ENCODE data around the gene RAX. TPM values are rescaled to one million over a fixed set of nuclear protein-coding genes. Genes with fewer than 3 reads are reported as not detected.
A peak's percentile ranks its signal among the peaks of the same experiment; 100 is the strongest.

RAX gene
- total and polyA plus RNA-seq, 8 donors, result not detected

DNA sequence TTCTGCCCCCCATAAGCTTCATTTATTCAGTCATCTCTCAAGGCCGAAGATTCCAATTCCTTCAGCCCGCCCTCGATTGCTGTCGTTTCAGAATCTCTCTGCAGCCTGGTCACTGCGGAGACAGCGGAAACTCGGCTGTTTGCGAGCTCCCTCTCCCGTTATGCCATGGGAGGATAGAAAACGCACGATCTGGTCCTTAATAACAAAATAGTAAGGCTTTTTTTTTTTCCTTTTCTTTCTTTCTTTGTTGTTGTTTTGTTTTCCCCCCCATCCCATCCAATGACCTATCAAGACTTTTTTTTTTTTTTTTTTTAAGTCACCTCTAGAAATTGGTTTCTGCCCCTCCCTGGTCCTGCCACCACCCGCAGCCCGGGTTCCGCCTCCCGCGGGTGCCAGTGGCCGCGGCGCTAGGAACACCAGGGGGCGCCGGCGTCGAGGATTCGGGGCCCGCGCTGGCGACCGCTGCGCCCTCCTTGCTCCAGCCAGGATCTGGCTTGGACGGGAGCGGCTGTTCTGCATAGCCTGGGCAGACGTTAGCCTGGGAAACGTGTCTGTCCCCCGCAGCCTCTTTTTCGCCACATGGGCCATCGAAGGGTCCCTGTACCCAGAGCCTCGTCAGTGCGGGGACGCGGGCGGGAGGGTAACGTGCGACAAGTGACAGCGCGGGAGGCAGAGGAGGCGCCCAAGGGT lies 35.1 kb upstream of the RAX start:
- TF ChIP-seq, protein P1, sequence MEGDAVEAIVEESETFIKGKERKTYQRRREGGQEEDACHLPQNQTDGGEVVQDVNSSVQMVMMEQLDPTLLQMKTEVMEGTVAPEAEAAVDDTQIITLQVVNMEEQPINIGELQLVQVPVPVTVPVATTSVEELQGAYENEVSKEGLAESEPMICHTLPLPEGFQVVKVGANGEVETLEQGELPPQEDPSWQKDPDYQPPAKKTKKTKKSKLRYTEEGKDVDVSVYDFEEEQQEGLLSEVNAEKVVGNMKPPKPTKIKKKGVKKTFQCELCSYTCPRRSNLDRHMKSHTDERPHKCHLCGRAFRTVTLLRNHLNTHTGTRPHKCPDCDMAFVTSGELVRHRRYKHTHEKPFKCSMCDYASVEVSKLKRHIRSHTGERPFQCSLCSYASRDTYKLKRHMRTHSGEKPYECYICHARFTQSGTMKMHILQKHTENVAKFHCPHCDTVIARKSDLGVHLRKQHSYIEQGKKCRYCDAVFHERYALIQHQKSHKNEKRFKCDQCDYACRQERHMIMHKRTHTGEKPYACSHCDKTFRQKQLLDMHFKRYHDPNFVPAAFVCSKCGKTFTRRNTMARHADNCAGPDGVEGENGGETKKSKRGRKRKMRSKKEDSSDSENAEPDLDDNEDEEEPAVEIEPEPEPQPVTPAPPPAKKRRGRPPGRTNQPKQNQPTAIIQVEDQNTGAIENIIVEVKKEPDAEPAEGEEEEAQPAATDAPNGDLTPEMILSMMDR (IDR thresholded peaks at IDR 0.05), result peak; percentile 56 to 81 (median 74)
- Histone ChIP-seq H3K27me3 (peaks cover 0 to 11% (median 0%) of the 10 kb centered on the region in 4 donors), H3K36me3 (no peaks in the 10 kb centered on the region), H3K4me3 (peak overlapping the region in 2 of 4 donors; percentile 17 to 31), H3K4me1 (peaks cover 0 to 6% (median 4%) of the 10 kb centered on the region in 3 donors), H3K9me3 (no peaks in the 10 kb centered on the region), H3K27ac (no peak overlapping the region)
- peak; percentile 98 to 100 (median 100) for ATAC-seq
- 2% methylated on average over 46 of the region's 46 CpGs for WGBS, 2 donors
- FAIRE-seq, result no peak
- intact Hi-C loops (cut with DNase I), result loop anchor here in 2 of 3 donors (5.0 to 10.0 kb wide), 2 partner anchors 86 to 89 kb away; no protein-coding TSS in a partner anchor
- peak; percentile 61 to 95 (median 78) for DNase-seq

DNA sequence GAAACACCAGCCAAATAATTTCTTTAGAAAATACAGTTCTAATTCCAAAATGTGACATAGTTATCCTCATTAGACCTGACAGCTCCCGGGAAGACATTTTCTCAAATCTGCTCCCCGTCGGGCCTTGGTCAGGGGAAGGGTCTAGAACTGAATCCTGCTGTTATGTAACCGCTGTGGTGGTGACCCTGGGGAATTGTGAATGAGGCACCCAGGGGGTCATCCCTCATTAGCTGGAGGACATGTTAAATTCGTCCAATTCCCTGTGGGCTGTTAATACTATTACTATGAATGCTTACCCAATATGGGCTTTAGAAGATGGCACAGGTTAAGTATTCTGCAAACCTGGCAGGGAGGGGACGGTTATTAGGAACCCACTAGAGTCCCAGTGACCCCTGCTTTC lies 33.4 kb upstream of the RAX start:
- Histone ChIP-seq H3K4me1 (peaks cover 0 to 6% (median 4%) of the 10 kb centered on the region in 3 donors), H3K4me3 (no peak overlapping the region), H3K27me3 (peaks cover 0 to 11% (median 0%) of the 10 kb centered on the region in 4 donors), H3K27ac (no peak overlapping the region), H3K36me3 (no peaks in the 10 kb centered on the region), H3K9me3 (no peaks in the 10 kb centered on the region)
- intact Hi-C loops (cut with DNase I), result loop anchor here in 2 of 3 donors (5.0 to 10.0 kb wide), 2 partner anchors 88 to 91 kb away; no protein-coding TSS in a partner anchor
- TF ChIP-seq, protein P1 (IDR thresholded peaks at IDR 0.05), result no peak
- 68 to 71% methylated on average over 6 of the region's 6 CpGs for WGBS, 2 donors
- no peak for DNase-seq
- ATAC-seq, result no peak
- no peak for FAIRE-seq

DNA sequence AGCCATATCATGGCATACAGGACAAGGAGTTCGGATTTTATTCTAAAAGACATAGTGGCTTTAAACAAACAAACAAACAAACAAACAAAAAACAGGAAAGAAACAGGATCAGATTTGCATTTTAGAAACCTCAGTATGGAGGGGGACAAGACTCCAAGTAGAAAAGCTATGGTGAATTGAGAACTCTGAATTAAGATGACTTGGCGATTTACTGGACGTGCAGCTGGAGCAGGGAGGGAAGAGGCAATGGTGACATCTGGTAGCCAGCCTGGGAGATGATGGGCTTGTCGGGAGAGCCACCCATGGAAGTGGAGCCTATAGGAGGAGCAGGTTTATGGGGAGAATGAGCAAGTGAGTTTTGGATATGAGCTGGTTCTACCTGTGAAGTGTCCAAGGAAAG lies 32.0 kb upstream of the RAX start:
- no peak for ATAC-seq
- no peak overlapping the region for H3K27ac ChIP-seq
- H3K9me3 ChIP-seq, result no peaks in the 10 kb centered on the region
- WGBS, 2 donors, result 67 to 68% methylated on average over 4 of the region's 4 CpGs
- TF ChIP-seq, protein P1 (IDR thresholded peaks at IDR 0.05), result no peak
- H3K27me3 ChIP-seq, result peaks cover 0 to 11% (median 0%) of the 10 kb centered on the region in 4 donors
- H3K4me3 ChIP-seq, result no peak overlapping the region
- intact Hi-C loops (cut with DNase I), result loop anchor here in 2 of 3 donors (5.0 to 10.0 kb wide), 2 partner anchors 90 to 92 kb away; no protein-coding TSS in a partner anchor
- no peak for DNase-seq
- no peak for FAIRE-seq
- peaks cover 0 to 6% (median 4%) of the 10 kb centered on the region in 3 donors for H3K4me1 ChIP-seq
- H3K36me3 ChIP-seq, result no peaks in the 10 kb centered on the region

DNA sequence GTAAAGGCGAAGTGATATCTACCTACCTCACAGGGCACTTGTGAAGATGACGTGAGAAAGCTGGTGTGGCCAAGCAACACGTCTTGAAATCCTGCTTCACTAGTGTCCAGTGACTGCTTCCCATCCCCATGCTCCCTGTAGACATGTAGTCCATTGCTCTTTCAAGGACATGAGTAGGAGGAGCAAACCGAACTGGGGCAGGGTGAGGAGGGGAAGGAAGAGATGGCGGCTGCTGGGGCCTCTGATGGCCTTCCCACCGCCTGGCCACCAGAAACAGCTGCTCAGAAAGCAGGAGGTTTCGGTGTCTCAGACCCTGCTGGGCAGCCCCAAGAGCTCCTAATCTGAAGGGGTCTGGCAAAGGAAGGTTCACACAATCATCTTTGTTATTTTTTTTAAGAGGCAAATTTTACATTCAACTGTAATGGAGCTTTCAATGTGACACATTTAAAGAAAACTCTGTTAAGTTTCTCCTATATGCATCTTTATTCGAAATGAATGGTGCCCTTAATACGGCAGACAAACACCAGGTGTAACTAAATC lies 30.5 kb upstream of the RAX start:
- Histone ChIP-seq H3K36me3 (no peaks in the 10 kb centered on the region), H3K27me3 (peaks cover 0 to 11% (median 0%) of the 10 kb centered on the region in 4 donors), H3K4me3 (no peak overlapping the region), H3K27ac (no peak overlapping the region), H3K4me1 (peaks cover 0 to 2% (median 1%) of the 10 kb centered on the region in 3 donors), H3K9me3 (no peaks in the 10 kb centered on the region)
- ATAC-seq (no peak), DNase-seq (no peak), FAIRE-seq (no peak)
- WGBS, 2 donors, result 77 to 81% methylated on average over 9 of the region's 9 CpGs
- TF ChIP-seq, protein P1 (IDR thresholded peaks at IDR 0.05), result no peak
- intact Hi-C loops (cut with DNase I), result loop anchor here in 1 of 3 donors (10.0 kb wide), 1 partner anchor 91 kb away; no protein-coding TSS in a partner anchor
